ENCODE data around the gene KRT80.

DNA sequence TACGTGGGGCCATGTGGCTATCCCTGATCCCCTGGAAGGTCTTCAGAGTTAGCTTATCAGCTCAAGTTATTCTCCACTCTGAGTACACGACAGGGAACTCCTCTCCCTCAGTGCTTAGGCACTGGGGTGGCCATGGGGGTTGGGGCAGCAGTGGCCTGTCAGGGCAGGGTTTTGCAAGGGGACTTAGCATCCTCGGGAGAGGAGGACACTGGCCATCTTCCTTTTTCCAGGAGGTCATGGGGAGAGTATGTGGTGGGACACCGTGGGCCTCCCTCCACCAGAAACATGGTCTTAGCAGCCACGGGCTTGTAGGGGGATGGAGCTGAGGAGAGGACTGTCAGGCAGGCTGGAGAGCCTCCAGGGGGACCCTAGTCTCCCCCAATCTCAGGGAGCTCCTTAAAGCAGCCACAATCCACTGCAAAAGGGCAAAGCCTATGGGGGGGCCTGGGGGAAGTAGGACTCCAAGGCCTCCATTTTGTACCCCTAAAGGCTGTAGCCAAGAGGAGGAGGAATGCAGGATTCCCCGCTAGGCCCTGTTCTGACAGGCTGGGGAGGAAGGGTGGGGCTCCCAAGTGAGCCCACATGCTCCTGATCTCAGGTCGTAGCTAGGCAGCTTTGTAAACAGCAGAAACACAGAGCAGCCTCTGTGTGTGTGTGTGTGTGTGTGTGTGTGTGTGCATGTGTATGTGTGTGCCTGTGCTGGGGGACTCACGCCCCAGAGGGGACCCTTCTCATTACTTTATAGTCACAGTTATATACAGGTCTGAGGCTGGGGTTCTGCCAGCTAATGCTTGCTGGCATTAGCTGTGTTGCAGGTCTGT, 36.6 kb downstream of the KRT80 start:
- no peak for TF ChIP-seq REST (IDR thresholded peaks at IDR 0.05)
- TF ChIP-seq, protein P1, sequence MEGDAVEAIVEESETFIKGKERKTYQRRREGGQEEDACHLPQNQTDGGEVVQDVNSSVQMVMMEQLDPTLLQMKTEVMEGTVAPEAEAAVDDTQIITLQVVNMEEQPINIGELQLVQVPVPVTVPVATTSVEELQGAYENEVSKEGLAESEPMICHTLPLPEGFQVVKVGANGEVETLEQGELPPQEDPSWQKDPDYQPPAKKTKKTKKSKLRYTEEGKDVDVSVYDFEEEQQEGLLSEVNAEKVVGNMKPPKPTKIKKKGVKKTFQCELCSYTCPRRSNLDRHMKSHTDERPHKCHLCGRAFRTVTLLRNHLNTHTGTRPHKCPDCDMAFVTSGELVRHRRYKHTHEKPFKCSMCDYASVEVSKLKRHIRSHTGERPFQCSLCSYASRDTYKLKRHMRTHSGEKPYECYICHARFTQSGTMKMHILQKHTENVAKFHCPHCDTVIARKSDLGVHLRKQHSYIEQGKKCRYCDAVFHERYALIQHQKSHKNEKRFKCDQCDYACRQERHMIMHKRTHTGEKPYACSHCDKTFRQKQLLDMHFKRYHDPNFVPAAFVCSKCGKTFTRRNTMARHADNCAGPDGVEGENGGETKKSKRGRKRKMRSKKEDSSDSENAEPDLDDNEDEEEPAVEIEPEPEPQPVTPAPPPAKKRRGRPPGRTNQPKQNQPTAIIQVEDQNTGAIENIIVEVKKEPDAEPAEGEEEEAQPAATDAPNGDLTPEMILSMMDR (IDR thresholded peaks at IDR 0.05) = no peak
- TF ChIP-seq MAX (IDR thresholded peaks at IDR 0.05) = peak; percentile 47; the same call in 1 of the 2 replicates
- TF ChIP-seq EP300 (IDR thresholded peaks at IDR 0.05) = no peak
- no peak for TF ChIP-seq SREBF2 (IDR thresholded peaks at IDR 0.05)
